B cell (primary cell): Measurements from ENCODE around the gene ZNF784. TPM values are rescaled to one million over a fixed set of nuclear protein-coding genes. Genes with fewer than 3 reads are reported as not detected.

Experiments used
- ATAC-seq: fragments of 200-7000 bp; cut with Tn5 transposase; one replicate; pipeline ENCODE4 v1.10.0; 2021; ENCODE audit warnings: low read depth, mild to moderate bottlenecking, moderate number of reproducible peaks, moderate library complexity
- CTCF ChIA-PET: fragments of 350-600 bp; sonication (Branson Sonifier 250); formaldehyde crosslinking; loops from one replicate; lab custom pipeline; 2021; ENCODE audit warnings: antibody characterized with exemption, inconsistent platforms; lab: Charles Lee
- POLR2A ChIA-PET: fragments of 350-600 bp; sonication (Branson Sonifier 250); formaldehyde crosslinking; loops from one replicate; lab custom pipeline; 2021; ENCODE audit warnings: antibody characterized with exemption; lab: Charles Lee
- DNase-seq: peaks from one replicate; pipeline ENCODE4 v3.0.0; 2013
- H2AFZ ChIP-seq: 2 replicates; pipeline ENCODE4 v1.6.1; 2012; ENCODE audit warnings: mild to moderate bottlenecking, low read depth, low read length; ENCODE audit not compliant: insufficient read depth, poor library complexity, severe bottlenecking
- H3K27ac ChIP-seq, 2 donors: 1 replicate in 1 of 2; 2 replicates in 1 of 2; pipeline ENCODE4 v1.5.1; 2012 to 2013; ENCODE audit warnings: low read length in 2 of 2, mild to moderate bottlenecking in 2 of 2, moderate library complexity in 1 of 2
- H3K27me3 ChIP-seq, 4 experiments: fragments of 200-600 bp in 1 of 4; sonication (generic) in 1 of 4; replicated peaks in 1 of 4; 1 replicate in 2 of 4; 2 replicates in 2 of 4; pipeline versions ENCODE4 v1.6.1 to v1.7.0; 2013 to 2016; ENCODE audit warnings: low read length in 3 of 4, mild to moderate bottlenecking in 2 of 4, mixed read lengths in 1 of 4, moderate library complexity in 1 of 4; ENCODE audit not compliant: insufficient read depth in 4 of 4, control insufficient read depth in 3 of 4; ENCODE audit errors: control extremely low read depth in 1 of 4
- H3K36me3 ChIP-seq, 2 experiments: replicated peaks in 1 of 2; 1 replicate in 1 of 2; 2 replicates in 1 of 2; pipeline versions ENCODE4 v1.6.1 to v1.7.1; 2013; ENCODE audit warnings: low read length in 1 of 2; ENCODE audit not compliant: insufficient read depth in 2 of 2, control insufficient read depth in 1 of 2; ENCODE audit errors: control extremely low read depth in 1 of 2, extremely low read depth in 1 of 2
- H3K4me1 ChIP-seq, 2 donors: fragments of 200-600 bp in 1 of 2; sonication (generic) in 1 of 2; 1 replicate in 1 of 2; 2 replicates in 1 of 2; pipeline versions ENCODE4 v1.5.1 to v1.6.1; 2013 to 2017; ENCODE audit warnings: low read length in 2 of 2; ENCODE audit not compliant: control insufficient read depth in 2 of 2, insufficient read depth in 2 of 2
- H3K4me2 ChIP-seq: replicated peaks from 2 replicates; pipeline ENCODE3; 2012; ENCODE audit warnings: mild to moderate bottlenecking, low read depth, low read length; ENCODE audit not compliant: poor library complexity, severe bottlenecking
- H3K4me3 ChIP-seq, 5 experiments: fragments of 200-600 bp in 1 of 5; sonication (generic) in 1 of 5; 1 replicate in 3 of 5; 2 replicates in 2 of 5; pipeline versions ENCODE4 v1.5.1 to v1.7.0; 2011 to 2016; ENCODE audit warnings: low read length in 4 of 5, mild to moderate bottlenecking in 4 of 5, low read depth in 2 of 5, control low read depth in 1 of 5, moderate library complexity in 1 of 5; ENCODE audit not compliant: insufficient read depth in 1 of 5; ENCODE audit errors: control extremely low read depth in 1 of 5, extremely low read depth in 1 of 5
- H3K79me2 ChIP-seq: fragments of 200-600 bp; sonication (generic); one replicate; pipeline ENCODE4 v1.6.0; 2016; ENCODE audit warnings: low read length; ENCODE audit not compliant: control insufficient read depth, insufficient read depth
- H3K9ac ChIP-seq: fragments of 200-600 bp; sonication (generic); 2 replicates; pipeline ENCODE4 v1.6.1; 2017; ENCODE audit warnings: mild to moderate bottlenecking, low read length, moderate library complexity
- H3K9me3 ChIP-seq, 3 donors: one replicate each; pipeline versions ENCODE4 v1.6.1 to v1.7.1; 2013; ENCODE audit warnings: low read length in 2 of 3; ENCODE audit not compliant: control insufficient read depth in 2 of 3, insufficient read depth in 1 of 3; ENCODE audit errors: control extremely low read depth in 1 of 3
- H4K20me1 ChIP-seq: 2 replicates; pipeline ENCODE4 v1.6.0; 2012; ENCODE audit warnings: mild to moderate bottlenecking, low read length; ENCODE audit not compliant: insufficient read depth, control insufficient read depth, poor library complexity, severe bottlenecking
- H3K27ac Mint-ChIP-seq: one replicate; pipeline ENCODE4 v1.8.0; 2021; ENCODE audit warnings: mixed read lengths
- H3K27me3 Mint-ChIP-seq: one replicate; pipeline ENCODE4 v1.8.0; 2021; ENCODE audit warnings: mixed read lengths
- H3K4me1 Mint-ChIP-seq: one replicate; pipeline ENCODE4 v1.8.0; 2021; ENCODE audit warnings: mixed read lengths
- H3K4me3 Mint-ChIP-seq: one replicate; pipeline ENCODE4 v1.8.0; 2021; ENCODE audit warnings: mixed read lengths
- H3K9me3 Mint-ChIP-seq: one replicate; pipeline ENCODE4 v1.8.0; 2022; ENCODE audit warnings: mixed read lengths; ENCODE audit not compliant: insufficient read depth
- EZH2 ChIP-seq: IDR thresholded peaks from 2 replicates; pipeline ENCODE4 v1.6.1; 2012; ENCODE audit warnings: borderline replicate concordance, low read depth, mild to moderate bottlenecking, moderate library complexity, low read length; ENCODE audit not compliant: insufficient read depth, poor library complexity, severe bottlenecking
- WGBS: methylation state at CpG from one replicate; pipeline ENCODE4 v1.1.5; 2013; ENCODE audit warnings: missing lambda C conversion rate; ENCODE audit not compliant: insufficient coverage; 5-methylcytosine and 5-hydroxymethylcytosine counted together
- intact Hi-C: fragments of 100-400 bp; cut with micrococcal nuclease; formaldehyde crosslinking; loops from one replicate; pipeline ENCODE4 v1.10.0; 2022
- polyA plus RNA-seq: library from polyadenylated mRNA; depleted of rRNA; stranded (reverse); fragments of >200 nt; gene quantifications from 2 replicates; pipeline ENCODE4 v1.2.3, GENCODE V29; 2012
- total RNA-seq, 2 donors: library from RNA; stranded (reverse); fragments of 120-200 nt in 1 of 2; gene quantifications; 1 replicate in 1 of 2; 2 replicates in 1 of 2; pipeline versions ENCODE4 v1.2.3 to v1.2.4, GENCODE V29; 2013 to 2022
- TF ChIP-seq, protein P1 (sequence below): fragments of 200-600 bp; IDR thresholded peaks from one replicate; pipeline ENCODE4 v1.8.0; 2022; ENCODE audit warnings: antibody characterized with exemption, mild to moderate bottlenecking

ZNF784 gene
- total and polyA plus RNA-seq, 2 donors (not counting 1 experiment from before 2014, with no cell fraction given) = 9.2 to 9.7 TPM

DNA sequence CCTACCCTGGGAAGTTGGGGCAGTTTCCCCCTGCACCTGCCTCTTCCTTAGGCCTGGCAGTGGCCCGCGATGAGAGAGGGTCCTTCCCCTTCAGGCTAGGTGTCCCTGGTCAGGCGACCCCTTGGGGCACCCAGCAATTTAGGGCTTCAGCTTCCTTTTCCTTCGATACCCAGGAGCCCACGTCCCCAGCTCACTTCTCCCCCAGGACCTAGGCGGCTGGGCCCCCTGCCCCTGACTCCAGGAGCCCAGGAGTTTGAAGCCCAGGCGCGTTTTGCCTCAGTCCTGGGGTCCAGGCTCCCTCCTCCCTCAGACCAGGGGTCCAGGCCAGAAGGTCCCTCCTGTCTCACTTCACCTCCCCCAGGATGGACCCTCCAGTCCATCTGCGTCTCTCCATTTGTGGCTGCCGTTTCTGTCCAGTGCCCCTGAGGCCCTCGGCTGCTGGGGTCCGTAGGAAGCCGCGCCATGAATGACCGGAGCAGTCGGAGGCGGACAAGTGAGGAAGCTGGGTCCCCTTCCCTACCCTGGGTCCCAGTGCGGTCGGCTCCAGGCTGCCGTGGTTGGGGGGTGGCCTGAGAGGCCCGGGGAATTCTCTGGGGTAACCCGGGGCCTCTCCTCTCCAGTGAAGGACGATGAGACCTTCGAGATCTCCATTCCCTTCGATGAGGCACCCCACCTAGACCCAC is 24.4 kb upstream of the ZNF784 start:
- Mint-ChIP-seq H3K27ac (peak overlapping the region; percentile 86), H3K9me3 (no peaks in the 10 kb centered on the region), H3K4me1 (peaks cover 56% of the 10 kb centered on the region), H3K4me3 (peak overlapping the region; percentile 83), H3K27me3 (no peaks in the 10 kb centered on the region)
- Histone ChIP-seq H3K4me1 (peaks cover 38 to 55% of the 10 kb centered on the region in 2 donors), H3K27ac (peak overlapping the region; percentile 65 to 79), H3K4me2 (peak overlapping the region; percentile 86), H3K27me3 (no peaks in the 10 kb centered on the region), H3K36me3 (peaks cover 0 to 38% of the 10 kb centered on the region in 2 experiments), H2AFZ (peak overlapping the region; percentile 84), H3K79me2 (peaks cover 47% of the 10 kb centered on the region), H3K9ac (peak overlapping the region; percentile 85), H3K4me3 (peak overlapping the region; percentile 22 to 96 (median 90)), H3K9me3 (no peaks in the 10 kb centered on the region), H4K20me1 (peaks cover 18% of the 10 kb centered on the region)
- POLR2A ChIA-PET = interaction anchor here (0.9 to 2.0 kb wide), 4 partner anchors 9 to 187 kb away, joined by 3 to 8 read pairs (median 4); partner anchors contain the start of gene ISOC2
- intact Hi-C loops = no loop called here
- no peak for ATAC-seq
- TF ChIP-seq, protein P1, sequence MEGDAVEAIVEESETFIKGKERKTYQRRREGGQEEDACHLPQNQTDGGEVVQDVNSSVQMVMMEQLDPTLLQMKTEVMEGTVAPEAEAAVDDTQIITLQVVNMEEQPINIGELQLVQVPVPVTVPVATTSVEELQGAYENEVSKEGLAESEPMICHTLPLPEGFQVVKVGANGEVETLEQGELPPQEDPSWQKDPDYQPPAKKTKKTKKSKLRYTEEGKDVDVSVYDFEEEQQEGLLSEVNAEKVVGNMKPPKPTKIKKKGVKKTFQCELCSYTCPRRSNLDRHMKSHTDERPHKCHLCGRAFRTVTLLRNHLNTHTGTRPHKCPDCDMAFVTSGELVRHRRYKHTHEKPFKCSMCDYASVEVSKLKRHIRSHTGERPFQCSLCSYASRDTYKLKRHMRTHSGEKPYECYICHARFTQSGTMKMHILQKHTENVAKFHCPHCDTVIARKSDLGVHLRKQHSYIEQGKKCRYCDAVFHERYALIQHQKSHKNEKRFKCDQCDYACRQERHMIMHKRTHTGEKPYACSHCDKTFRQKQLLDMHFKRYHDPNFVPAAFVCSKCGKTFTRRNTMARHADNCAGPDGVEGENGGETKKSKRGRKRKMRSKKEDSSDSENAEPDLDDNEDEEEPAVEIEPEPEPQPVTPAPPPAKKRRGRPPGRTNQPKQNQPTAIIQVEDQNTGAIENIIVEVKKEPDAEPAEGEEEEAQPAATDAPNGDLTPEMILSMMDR = no peak
- no peak for TF ChIP-seq EZH2
- WGBS = 17% methylated on average over 21 of the region's 25 CpGs
- DNase-seq = peak; percentile 39
- CTCF ChIA-PET = interaction anchor here (7.2 kb wide), 1 partner anchor 13 kb away, joined by 131 read pairs; no protein-coding TSS in a partner anchor
